DMS53 (cell line): ENCODE data around the gene LGALS9.

ENCODE experiments used
- DNase-seq: peaks from one replicate; lab custom pipeline; 2025; lab: John Stamatoyannopoulos, UW

LGALS9 gene

DNA sequence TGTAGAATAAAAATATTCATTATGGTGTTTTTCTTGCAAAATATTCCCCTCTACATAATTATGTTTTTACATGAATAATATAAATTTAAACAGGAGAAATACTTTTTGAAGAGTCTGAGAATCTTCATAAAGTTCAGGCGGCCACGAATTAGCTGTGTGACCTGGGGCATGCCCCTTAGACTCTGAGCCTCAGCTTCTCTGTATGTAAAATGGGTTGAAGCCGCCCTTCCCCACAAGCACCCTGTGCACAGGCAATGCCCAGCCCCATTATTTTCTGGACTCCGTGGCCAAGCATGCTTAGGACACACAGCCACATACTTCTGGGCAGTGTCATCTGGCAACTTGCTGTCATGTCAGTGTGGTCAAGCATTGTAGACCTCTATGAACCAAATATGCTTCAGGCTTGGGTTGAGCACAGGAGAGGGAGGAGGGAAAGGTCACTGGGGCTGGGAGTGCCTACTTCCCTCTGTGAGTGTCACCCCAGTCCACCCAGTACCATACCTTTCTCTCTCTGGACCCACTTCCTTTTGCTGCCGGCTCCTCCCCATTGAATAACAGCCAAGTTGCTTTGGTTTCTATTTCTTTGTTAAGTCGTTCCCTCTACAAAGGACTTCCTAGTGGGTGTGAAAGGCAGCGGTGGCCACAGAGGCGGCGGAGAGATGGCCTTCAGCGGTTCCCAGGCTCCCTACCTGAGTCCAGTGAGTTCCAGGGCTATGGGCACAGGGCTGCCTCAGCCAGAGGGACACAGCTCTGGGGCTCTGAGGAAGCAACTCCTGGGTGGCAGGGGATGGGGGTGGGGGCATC is at the start of gene LGALS9:
Gene LGALS9, plus strand, starts transcription at position 582 of the 804 bp plus-strand sequence. Its CDS starts 78 bp downstream, at position 660.
- DNase-seq: peak; percentile 54

DNA sequence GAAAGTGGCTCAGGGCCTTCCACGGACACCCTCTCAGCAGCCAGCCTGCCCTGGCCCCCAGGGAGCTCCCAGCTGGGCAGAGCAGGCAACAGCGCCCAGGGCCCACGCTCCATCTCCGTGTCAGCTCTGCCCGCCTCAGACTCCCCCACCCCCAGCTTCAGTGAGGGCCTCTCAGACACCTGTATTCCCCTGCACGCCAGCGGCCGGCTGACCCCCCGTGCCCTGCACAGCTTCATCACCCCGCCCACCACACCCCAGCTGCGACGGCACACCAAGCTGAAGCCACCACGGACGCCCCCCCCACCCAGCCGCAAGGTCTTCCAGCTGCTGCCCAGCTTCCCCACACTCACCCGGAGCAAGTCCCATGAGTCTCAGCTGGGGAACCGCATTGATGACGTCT is 48.3 kb upstream of the LGALS9 start:
- no peak for DNase-seq

GRCh38 chr17:27585153-27585681 is 45.8 kb upstream of the LGALS9 start:
- no peak for DNase-seq

DNA sequence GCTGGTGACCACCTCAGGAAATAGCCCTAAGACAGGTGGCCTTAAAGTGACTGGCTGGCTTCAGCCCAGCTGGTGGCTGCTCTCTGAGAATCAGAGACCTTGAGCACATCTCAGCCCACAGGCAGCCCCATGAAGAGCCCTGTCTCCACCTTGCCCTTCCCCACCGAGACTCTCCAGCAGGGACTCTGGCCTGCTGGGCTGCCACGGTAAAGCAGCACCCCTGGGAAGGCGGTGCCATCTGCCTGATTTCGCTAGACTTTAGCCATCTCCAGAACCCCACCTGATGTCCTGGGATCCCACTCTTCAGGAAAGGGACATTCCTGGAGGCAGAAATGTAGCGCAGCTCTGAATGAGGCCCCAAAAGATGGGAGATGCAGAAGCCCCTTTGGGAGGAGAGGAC is 45.2 kb upstream of the LGALS9 start:
- DNase-seq: no peak

DNA sequence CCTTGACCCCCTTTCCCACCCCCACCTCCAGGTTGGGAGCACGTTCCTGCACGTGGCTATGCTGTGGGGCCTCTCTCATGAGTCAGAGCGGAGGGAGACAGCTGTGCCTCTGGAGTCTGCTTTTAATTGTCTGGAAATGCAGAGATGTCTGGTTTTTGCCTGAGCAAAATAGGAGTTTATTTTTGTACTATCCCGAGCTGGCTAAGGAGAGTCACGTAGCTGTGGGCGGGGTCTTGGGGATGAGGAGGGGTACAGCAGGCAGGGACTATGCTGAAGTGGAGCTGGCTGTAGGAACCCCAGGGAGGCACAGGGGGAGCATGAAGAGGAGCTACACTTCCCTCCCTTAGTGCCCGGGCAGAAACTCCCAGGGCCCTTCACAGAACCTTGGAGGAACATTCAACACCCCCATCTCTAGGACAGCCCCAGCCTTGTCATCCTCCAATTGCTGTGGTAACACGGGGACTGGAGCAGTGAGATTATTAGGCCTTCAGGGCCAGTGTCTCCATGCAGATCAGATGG is 44.7 kb upstream of the LGALS9 start:
- DNase-seq: no peak

DNA sequence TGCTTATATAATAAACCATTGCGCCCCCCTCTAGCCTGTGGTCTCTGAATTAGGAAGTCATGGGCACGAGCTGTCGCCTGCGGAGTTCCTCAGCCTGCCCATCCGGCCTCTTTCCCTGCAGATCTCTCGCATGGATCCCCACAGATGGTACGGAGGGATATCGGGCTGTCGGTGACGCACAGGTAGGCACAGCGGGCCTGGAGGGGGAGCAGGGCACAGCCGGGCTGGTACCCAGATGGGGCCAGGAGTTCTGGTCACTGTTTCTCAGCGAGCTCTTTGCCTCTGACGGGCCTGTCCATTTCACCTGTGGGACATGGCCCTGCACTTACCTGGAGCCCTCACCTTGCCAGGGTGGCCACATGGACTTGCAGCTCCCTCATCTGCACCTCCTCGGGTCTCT is 42.6 kb upstream of the LGALS9 start:
- no peak for DNase-seq

GRCh38 chr17:27590864-27591263 is 40.1 kb upstream of the LGALS9 start:
- no peak for DNase-seq

- DNase-seq: no peak
Measured at GRCh38 chr17:27591986-27592385, 39.0 kb upstream of the LGALS9 start.

DNA sequence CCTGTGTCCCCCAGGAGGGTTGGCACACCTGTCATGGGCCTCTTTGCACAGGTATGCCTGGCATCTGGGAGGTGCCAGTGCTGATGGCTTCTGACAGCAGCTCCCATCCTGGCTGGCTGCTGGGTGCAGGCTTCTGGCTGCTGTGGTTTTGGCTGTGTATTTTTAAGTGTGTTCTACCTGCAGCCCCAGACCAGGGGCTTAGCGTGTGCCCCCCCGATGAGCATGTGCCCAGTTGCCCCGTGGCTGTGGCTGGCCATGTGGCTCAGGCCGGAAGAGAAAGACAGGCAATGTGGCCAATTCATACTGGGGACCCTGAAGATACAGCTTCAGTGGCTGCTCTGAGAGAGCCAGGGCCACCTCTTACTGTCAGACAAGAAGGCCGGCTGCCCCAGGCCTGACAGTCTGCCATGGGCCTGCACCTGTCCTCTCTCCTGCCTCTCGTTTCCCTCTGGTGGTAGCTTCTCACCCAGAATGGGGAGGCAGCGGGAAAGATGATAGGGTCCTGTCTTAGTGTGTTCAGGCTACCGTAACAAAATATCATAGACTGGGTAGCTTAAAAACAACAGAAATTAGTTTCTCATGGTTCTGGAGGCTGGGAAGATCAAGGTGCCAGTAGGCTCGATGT is 37.6 kb upstream of the LGALS9 start:
- no peak for DNase-seq

DNA sequence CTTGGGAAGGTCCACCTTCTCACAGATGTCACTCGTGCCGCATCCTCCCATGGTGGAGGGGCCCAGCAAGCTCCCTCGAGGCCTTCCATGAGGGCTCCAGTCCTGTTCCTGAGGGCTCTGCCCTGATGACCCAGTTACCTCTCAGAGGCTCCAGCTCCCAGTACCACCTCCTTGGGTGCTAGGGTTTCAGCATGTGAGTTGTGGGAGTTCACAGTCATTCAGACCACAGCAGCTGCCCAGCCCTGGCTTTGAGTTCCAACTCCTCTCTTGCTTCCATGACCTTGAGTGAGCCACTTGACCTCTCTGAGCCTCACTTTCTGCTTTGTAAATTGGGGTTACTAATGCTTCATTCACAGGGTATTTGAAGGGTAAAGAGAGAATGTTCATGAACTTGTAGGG is 37.1 kb upstream of the LGALS9 start:
- DNase-seq: no peak

DNA sequence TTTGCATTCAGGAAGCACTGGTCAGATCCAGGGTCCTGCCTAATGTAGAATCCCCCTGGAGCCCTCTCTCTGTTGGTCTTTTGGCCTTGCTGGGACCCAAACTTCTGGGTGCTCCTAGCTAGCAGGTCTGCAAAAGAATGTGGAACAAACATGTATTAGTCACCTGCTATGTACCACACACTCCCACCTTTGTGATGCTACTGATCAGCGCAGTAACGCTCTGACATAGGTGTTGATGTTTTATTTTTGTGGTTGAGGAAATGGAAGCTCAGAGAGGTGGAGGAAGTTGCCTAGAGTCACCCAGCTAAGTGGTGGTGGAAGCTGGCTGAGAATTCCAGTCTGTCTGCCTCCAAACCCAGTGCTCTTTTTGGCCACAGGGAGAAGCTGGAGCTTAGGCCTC is 35.8 kb upstream of the LGALS9 start:
- DNase-seq: no peak

DNA sequence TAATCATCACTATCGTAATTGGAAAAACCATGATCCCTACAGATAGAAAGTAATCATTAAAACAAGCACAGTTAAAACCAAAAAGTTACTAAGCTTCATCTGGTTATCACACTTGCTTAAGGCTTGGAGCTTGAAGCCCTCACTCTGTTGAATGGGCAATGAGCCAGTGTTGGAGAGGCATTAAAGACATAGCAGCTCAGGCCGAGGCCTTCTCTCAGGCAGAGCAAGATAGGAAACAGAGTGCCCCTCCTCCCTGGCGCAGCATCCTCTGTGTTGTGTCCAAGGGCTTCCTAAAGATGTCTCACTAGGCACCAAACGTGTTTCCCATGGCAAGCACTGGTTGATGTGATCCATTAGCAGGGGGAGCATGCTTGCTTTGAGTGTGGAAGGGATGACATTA is 34.9 kb upstream of the LGALS9 start:
- DNase-seq: no peak

GRCh38 chr17:27596566-27597187 is 34.3 kb upstream of the LGALS9 start:
- DNase-seq: no peak

- DNase-seq: no peak
Measured at GRCh38 chr17:27597188-27597580, 33.8 kb upstream of the LGALS9 start.

- no peak for DNase-seq
Measured at GRCh38 chr17:27597783-27598320, 33.1 kb upstream of the LGALS9 start.

GRCh38 chr17:27598337-27599050 is 32.5 kb upstream of the LGALS9 start:
- no peak for DNase-seq

- DNase-seq: no peak
Measured at GRCh38 chr17:27600471-27600870, 30.5 kb upstream of the LGALS9 start.

DNA sequence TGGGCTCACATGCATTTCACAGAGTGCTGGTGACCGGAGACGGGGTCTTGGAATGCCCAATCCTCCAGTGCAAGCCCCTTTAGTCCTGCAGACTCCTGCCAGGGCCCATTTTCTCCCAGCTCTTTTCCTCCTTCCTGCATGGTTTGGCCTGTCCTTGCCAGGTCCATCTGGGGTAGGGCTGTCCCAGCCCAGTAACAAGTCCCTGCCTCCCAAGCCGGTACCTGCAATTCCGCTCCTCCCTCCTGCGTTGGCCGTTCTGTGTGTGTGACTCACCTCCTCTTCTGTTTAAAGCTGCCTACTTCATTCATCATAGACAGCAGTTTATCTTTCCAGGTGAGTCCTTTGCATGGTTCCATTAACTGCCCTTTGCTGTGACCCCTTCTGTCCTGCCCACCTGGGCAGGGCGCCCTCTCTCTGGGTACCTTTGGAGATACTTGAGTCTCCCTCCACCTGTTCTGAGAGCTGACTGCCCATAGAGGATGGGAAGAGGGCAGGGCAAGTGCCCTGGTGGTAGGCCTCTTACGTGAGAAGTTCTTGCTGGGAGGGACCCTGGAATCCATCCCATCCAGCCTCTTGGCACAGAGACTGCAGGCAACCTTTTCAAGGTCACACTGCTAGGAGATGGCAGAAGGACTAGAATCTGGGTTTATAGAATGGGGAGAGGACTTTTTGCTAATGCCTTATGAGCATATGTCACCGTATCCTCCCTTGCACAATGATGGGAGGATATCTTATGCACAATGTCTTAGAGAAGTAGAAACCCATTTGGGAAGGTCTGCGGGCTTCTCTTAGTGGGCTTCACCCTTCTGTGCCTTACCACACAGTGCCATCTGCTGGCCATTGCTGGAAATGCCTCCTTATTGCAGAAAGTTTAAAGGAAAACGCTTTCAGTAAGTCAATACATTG is 29.7 kb upstream of the LGALS9 start:
- peak; percentile 89 for DNase-seq

- no peak for DNase-seq
Measured at GRCh38 chr17:27601975-27602302, 29.0 kb upstream of the LGALS9 start.

DNA sequence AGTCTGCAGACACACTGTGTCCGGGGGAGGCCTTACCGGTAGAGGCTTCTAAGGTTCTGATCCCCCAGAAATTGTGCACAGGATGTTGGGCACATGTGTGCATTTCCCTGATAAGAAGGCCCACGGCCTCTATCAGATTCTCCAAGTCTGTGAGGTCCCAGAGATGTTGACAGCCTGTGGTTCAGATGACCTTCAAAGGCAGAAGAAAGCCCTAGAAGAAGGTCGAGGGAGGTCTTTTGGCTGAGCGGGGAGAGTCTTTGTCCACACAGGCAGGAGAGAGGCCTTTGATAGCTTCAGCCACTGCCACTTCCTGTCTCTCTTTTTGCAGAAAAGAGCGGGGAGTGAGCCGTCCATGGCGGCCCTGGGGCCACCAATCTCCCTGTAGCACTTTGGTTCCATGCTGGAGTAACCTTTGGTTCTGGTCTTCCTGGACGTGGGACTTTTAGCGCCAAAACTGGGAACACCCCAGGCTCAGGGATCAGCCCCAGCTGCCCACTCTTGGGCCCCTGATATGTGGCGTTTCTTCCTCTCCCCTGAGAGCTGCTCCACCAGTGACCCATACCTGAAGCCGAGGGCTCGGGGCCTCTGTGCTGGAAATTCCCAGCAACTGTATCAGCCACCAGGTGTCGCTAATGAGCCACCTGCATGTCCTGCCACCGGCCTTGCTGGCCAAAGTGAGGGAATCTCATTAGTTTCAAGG is 28.1 kb upstream of the LGALS9 start:
- DNase-seq: peak; percentile 91
